ENCODE measurements around the gene SNX5. TPM values are rescaled to one million over a fixed set of nuclear protein-coding genes. Genes with fewer than 3 reads are reported as not detected.

The SNX5 gene
- total and polyA plus RNA-seq, 2 of the 13 experiments (the other 11 are each of a cell fraction or from before 2014, with no cell fraction given), result 664 to 1,040 TPM

DNA sequence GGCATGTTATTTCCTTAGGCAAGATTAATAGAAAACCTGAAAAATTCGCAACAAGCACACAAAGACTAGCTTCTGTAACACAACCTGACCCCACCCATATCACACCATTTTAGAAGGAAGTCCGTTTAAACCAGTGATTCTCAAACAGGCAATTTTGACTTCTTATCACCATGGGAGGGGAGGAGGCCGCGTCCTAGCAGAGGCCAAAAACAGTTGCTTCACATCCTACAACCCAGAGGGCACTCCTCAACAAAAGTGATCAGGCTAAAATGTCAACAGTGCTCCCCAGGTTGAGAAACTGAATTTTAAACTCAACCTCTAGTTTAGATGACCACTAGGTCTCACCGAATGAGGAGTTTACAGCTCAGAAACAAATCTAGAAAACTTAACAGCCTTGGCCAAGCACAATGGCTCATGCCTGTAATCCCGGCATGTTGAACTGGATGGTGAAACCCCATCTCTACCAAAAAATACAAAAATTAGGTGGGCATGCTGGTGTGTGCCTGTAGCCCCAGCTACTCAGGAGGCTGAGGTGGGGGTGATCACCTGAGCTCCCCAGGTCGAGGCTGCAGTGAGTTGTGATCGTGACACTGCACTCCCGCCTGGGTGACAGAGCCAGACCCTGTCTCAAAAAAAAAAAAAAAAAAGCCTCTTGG is 3.4 kb downstream of the SNX5 start (continued):
- TF ChIP-seq ZXDC (CRISPR knock-in tag; IDR thresholded peaks at IDR 0.05) (no peak), TARDBP (CRISPR knock-in tag; IDR thresholded peaks at IDR 0.05) (no peak), ZNF605 (CRISPR knock-in tag; IDR thresholded peaks at IDR 0.05) (peak; percentile 28; the same call in 1 of the 2 replicates), KLF12 (CRISPR knock-in tag; IDR thresholded peaks at IDR 0.05; ENCODE audit: borderline replicate concordance) (0 out of 2 replicates have a peak, but pooled peaks have one; percentile 75), TCF7 (IDR thresholded peaks at IDR 0.05; ENCODE audit: low read depth) (no peak), ZNF772 (CRISPR knock-in tag; IDR thresholded peaks at IDR 0.05) (no peak), ESRRA (CRISPR knock-in tag; IDR thresholded peaks at IDR 0.05; ENCODE audit: low read depth) (no peak), ATF3 (CRISPR knock-in tag; IDR thresholded peaks at IDR 0.05) (peak; percentile 18; the same call in 1 of the 2 replicates), ZNF382 (CRISPR knock-in tag; IDR thresholded peaks at IDR 0.05; ENCODE audit: borderline replicate concordance) (no peak), MED8 (CRISPR knock-in tag; IDR thresholded peaks at IDR 0.05; ENCODE audit: insufficient replicate concordance) (no peak), MLX (CRISPR knock-in tag; IDR thresholded peaks at IDR 0.05) (no peak), ZNF773 (CRISPR knock-in tag; IDR thresholded peaks at IDR 0.05; ENCODE audit: borderline replicate concordance) (no peak), SMARCE1 (IDR thresholded peaks at IDR 0.05; ENCODE audit: borderline replicate concordance) (no peak), ZNF101 (CRISPR knock-in tag; IDR thresholded peaks at IDR 0.05; ENCODE audit: borderline replicate concordance, low read depth) (no peak), EEA1 (CRISPR knock-in tag; IDR thresholded peaks at IDR 0.05; ENCODE audit: borderline replicate concordance) (no peak), ARNT2 (CRISPR knock-in tag; IDR thresholded peaks at IDR 0.05; ENCODE audit: low read depth) (no peak; the same call in 1 of the 2 replicates), ZNF547 (CRISPR knock-in tag; IDR thresholded peaks at IDR 0.05) (0 out of 2 replicates have a peak, but pooled peaks have one; percentile 47), ZNF781 (CRISPR knock-in tag; IDR thresholded peaks at IDR 0.05; ENCODE audit: borderline replicate concordance, not compliant biosample characterization) (no peak), ZNF549 (CRISPR knock-in tag; IDR thresholded peaks at IDR 0.05) (0 out of 2 replicates have a peak, but pooled peaks have one; percentile 55), SP4 (CRISPR knock-in tag; IDR thresholded peaks at IDR 0.05) (no peak)
- TF ChIP-seq, protein P1, sequence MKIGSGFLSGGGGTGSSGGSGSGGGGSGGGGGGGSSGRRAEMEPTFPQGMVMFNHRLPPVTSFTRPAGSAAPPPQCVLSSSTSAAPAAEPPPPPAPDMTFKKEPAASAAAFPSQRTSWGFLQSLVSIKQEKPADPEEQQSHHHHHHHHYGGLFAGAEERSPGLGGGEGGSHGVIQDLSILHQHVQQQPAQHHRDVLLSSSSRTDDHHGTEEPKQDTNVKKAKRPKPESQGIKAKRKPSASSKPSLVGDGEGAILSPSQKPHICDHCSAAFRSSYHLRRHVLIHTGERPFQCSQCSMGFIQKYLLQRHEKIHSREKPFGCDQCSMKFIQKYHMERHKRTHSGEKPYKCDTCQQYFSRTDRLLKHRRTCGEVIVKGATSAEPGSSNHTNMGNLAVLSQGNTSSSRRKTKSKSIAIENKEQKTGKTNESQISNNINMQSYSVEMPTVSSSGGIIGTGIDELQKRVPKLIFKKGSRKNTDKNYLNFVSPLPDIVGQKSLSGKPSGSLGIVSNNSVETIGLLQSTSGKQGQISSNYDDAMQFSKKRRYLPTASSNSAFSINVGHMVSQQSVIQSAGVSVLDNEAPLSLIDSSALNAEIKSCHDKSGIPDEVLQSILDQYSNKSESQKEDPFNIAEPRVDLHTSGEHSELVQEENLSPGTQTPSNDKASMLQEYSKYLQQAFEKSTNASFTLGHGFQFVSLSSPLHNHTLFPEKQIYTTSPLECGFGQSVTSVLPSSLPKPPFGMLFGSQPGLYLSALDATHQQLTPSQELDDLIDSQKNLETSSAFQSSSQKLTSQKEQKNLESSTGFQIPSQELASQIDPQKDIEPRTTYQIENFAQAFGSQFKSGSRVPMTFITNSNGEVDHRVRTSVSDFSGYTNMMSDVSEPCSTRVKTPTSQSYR (CRISPR knock-in tag; IDR thresholded peaks at IDR 0.05; ENCODE audit: borderline replicate concordance), result no peak
- TF ChIP-seq, protein P2, sequence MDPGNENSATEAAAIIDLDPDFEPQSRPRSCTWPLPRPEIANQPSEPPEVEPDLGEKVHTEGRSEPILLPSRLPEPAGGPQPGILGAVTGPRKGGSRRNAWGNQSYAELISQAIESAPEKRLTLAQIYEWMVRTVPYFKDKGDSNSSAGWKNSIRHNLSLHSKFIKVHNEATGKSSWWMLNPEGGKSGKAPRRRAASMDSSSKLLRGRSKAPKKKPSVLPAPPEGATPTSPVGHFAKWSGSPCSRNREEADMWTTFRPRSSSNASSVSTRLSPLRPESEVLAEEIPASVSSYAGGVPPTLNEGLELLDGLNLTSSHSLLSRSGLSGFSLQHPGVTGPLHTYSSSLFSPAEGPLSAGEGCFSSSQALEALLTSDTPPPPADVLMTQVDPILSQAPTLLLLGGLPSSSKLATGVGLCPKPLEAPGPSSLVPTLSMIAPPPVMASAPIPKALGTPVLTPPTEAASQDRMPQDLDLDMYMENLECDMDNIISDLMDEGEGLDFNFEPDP (CRISPR knock-in tag; conservative IDR thresholded peaks at IDR 0.05), result 0 out of 2 replicates have a peak, but pooled peaks have one; percentile 72
